GM10266 (cell line): ENCODE data around the gene CFAP70.
"Not testable (repeated sequence)": the region's sequence is repeated elsewhere in the genome, so short reads cannot be mapped to it uniquely, and the experiment has no call there.

Source experiments
- DNase-seq: peaks from one replicate; pipeline ENCODE4 v3.0.0; 2012; ENCODE audit errors: extremely low spot score
- TF ChIP-seq, protein P1 (sequence below): IDR thresholded peaks from 2 replicates; pipeline ENCODE4 v1.5.1; 2012; ENCODE audit warnings: mild to moderate bottlenecking, low read depth; ENCODE audit not compliant: control insufficient read depth, insufficient read depth; ENCODE audit errors: missing control alignments

The CFAP70 gene

DNA sequence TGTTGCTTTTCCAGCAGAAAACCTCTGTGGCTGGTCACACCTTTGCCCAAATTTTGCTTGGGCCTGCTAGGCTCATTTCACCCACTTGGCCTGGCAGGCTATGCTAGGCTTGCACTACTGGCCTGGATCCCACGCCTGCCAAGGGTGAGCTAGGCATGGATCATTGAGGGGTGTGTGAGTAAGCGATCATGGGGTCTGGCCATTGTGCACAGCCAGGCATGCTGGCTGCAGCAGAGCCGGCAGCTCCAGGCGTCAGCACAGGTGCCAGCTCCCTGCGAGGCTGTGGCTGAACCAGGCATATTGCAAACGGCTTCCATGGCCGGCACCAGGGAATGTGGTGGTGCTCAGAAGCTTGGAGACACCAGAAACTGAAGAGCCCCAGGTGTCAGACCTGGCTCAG lies 19.2 kb downstream of the CFAP70 start:
- TF ChIP-seq, protein P1, sequence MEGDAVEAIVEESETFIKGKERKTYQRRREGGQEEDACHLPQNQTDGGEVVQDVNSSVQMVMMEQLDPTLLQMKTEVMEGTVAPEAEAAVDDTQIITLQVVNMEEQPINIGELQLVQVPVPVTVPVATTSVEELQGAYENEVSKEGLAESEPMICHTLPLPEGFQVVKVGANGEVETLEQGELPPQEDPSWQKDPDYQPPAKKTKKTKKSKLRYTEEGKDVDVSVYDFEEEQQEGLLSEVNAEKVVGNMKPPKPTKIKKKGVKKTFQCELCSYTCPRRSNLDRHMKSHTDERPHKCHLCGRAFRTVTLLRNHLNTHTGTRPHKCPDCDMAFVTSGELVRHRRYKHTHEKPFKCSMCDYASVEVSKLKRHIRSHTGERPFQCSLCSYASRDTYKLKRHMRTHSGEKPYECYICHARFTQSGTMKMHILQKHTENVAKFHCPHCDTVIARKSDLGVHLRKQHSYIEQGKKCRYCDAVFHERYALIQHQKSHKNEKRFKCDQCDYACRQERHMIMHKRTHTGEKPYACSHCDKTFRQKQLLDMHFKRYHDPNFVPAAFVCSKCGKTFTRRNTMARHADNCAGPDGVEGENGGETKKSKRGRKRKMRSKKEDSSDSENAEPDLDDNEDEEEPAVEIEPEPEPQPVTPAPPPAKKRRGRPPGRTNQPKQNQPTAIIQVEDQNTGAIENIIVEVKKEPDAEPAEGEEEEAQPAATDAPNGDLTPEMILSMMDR = no peak
- no peak for DNase-seq

DNA sequence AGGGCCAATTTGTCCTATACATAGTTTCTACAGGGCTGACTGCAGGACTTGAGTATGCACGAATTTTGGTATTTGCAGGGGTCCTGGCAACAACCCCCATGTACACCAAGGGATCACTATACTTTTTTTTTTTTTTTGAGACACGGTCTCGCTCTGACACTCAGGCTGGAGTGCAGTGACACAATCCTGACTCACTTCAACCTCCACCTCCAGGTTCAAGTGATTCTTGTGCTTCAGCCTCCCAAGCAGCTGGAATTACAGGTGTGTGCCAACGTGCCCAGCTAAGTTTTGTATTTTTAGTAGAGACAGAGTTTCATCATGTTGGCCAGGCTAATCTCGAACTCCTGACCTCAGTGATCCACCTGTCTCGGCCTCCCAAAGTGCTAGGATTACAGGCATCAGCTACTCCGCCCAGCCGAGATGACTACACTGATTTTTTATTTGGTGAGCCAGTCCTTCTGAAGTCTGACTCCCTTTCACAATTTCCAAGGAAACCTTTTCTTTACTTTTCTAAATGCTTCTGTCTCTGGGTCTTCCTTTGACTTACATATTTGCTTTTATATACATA lies 19.8 kb downstream of the CFAP70 start:
- TF ChIP-seq, protein P1 = no peak
- DNase-seq = no peak

DNA sequence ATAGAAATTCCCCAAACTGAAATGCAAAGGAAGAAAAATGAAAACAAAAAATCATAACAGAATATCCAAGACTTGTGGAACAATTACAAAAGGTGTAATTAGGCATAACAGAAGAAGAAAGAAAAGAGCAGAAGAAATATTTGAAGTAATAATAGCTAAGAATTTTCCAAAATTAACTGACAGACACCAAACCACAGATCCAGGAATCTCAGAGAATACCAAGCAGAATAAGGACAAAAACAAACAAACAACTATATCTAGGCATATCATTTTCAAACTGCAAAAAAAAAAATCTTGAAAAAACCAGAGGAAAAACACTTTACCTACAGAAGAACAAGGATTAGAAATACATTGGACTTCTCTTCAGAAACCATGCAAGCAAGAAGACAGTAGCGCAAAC lies 25.5 kb downstream of the CFAP70 start:
- DNase-seq = no peak
- TF ChIP-seq, protein P1 = no peak

DNA sequence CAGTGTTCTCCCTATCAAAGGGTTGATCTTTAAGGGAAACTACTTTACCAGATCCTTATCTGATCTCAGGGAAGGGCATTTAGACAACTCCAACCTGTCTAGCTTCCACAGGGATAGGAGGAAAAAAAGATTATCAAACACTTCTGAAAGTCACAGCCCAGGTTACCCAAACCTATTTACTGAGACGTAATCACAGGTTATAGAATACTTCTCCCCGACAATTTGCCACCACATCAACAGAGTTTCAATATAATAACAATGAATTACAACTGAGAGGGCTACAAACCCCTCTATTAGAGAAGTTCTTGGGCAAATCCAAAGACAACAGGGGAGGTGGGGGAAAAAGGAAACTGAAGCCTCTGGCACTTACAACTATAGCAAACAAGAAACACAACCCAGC lies 26.3 kb downstream of the CFAP70 start:
- TF ChIP-seq, protein P1 = no peak
- DNase-seq = no peak

DNA sequence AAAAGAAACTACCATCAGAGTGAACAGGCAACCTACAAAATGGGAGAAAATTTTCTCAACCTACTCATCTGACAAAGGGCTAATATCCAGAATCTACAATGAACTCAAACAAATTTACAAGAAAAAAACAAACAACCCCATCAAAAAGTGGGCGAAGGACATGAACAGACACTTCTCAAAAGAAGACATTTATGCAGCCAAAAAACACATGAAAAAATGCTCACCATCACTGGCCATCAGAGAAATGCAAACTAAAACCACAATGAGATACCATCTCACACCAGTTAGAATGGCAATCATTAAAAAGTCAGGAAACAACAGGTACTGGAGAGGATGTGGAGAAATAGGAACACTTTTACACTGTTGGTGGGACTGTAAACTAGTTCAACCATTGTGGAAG lies 30.1 kb downstream of the CFAP70 start:
- DNase-seq = not testable (repeated sequence)

DNA sequence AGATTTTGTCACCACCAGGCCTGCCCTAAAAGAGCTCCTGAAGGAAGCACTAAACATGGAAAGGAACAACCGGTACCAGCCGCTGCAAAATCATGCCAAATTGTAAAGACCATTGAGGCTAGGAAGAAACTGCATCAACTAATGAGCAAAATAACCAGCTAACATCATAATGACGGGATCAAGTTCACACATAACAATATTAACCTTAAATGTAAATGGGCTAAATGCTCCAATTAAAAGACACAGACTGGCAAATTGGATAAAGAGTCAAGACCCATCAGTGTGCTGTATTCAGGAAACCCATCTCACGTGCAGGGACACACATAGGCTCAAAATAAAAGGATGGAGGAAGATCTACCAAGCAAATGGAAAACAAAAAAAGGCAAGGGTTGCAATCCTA lies 33.4 kb downstream of the CFAP70 start:
- DNase-seq = not testable (repeated sequence)

DNA sequence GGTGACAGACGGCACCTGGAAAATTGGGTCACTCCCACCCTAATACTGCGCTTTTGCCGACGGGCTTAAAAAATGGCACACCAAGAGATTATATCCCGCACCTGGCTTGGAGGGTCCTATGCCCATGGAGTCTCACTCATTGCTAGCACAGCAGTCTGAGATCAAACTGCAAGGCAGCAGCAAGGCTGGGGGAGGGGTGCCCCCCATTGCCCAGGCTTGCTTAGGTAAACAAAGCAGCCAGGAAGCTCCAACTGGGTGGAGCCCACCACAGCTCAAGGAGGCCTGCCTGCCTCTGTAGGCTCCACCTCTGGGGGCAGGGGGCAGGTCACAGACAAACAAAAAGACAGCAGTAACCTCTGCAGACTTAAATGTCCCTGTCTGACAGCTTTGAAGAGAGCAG lies 35.1 kb downstream of the CFAP70 start:
- DNase-seq = not testable (repeated sequence)

DNA sequence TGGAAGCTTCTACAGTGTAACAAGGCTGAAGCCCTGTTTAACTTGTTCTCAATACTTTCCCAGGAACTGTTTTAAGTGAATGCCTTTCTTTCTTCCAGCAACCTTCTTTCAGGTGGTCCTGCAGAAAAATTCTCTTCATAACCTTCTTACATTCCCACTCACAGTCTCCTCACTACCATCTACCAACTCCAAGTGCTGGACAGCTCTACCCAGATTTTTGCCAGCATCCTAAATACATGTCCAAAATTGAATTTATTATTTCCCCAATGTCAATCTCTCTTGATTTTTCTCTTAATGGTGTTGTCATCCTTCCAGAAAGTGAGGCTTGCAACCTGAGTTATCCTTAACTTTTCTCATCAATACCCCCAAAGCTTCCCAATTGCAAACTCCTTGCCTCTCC lies 48.2 kb downstream of the CFAP70 start:
- TF ChIP-seq, protein P1 = no peak
- no peak for DNase-seq

DNA sequence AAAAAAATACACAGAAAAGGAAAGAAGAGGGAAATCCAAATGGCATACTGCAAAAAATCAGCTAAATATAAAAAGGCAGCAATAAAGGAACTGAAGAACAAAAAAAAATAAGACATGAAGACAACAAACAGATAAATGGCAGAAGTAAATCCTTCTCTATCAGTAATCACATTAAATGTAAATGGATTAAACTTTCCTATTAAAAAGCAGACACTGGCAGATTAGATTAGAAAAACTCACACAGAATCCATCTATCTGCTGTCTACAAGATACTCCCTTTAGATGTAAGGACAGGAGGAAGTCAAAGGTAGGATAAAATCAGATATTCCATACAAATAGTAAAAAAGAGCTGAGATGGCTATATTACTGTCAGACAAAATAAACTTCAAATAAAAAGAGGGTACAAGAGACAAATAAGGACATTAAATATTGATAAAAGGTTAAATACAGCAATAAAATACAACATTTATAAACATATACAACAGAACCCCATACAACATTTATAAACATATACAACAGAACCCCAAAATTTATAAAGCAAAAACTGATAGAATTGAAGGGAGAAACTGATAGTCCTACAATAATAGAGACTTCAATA lies 51.4 kb downstream of the CFAP70 start:
- DNase-seq = no peak
- TF ChIP-seq, protein P1 = no peak
